Measurements from ENCODE around the gene PPM1B. TPM values are rescaled to one million over a fixed set of nuclear protein-coding genes. Genes with fewer than 3 reads are reported as not detected.

PPM1B gene
- 27.9 TPM for total RNA-seq

DNA sequence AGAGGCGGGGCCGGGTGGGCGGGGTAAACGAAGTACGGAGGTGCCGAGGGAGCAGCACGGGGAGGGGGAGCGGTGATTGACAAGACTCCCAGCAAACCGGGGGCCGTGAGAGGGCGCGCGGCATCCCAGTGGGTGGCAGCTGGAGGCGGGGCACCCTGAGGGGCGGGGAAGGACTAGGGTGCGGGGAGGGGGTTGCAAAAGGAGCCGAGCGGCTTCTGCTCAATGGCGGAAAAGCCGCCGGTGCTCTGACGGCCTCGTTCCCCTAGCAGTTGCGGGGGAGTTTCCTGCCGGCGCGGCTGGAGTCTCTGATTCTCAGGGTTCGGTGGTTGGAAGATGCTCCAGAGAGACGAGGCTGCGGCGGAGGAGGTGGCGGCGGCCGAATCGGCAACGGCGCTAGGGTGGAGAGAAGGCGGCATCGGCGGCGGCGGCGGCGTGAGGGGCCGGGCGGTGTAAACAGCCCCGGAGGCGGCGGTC is at the start of gene PPM1B:
Gene PPM1B (plus strand): TSS at position 195 of the 474 bp plus-strand sequence. CDS start 32,325 bp downstream, outside the sequence.
- Histone ChIP-seq H3K27ac (peak within 1 kb of the TSS; percentile 96 to 99), H3K4me1 (peaks cover 0 to 20% of the 10 kb centered on the region in 2 donors), H3K36me3 (no peaks in the 10 kb centered on the region), H3K4me3 (peak within 1 kb of the TSS; percentile 88 to 92), H3K9me3 (no peaks in the 10 kb centered on the region), H3K27me3 (no peaks in the 10 kb centered on the region)
- TF ChIP-seq, protein P1, sequence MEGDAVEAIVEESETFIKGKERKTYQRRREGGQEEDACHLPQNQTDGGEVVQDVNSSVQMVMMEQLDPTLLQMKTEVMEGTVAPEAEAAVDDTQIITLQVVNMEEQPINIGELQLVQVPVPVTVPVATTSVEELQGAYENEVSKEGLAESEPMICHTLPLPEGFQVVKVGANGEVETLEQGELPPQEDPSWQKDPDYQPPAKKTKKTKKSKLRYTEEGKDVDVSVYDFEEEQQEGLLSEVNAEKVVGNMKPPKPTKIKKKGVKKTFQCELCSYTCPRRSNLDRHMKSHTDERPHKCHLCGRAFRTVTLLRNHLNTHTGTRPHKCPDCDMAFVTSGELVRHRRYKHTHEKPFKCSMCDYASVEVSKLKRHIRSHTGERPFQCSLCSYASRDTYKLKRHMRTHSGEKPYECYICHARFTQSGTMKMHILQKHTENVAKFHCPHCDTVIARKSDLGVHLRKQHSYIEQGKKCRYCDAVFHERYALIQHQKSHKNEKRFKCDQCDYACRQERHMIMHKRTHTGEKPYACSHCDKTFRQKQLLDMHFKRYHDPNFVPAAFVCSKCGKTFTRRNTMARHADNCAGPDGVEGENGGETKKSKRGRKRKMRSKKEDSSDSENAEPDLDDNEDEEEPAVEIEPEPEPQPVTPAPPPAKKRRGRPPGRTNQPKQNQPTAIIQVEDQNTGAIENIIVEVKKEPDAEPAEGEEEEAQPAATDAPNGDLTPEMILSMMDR (IDR thresholded peaks at IDR 0.05): no peak
- intact Hi-C loops (cut with DNase I): loop anchor here (1.0 to 10.0 kb wide), 7 partner anchors 32 to 839 kb away; partner anchors contain the start of genes CAMKMT, PREPL and SIX2
- peak in 1 of 2 donors; percentile 100 for DNase-seq (ENCODE audit: low spot score in 2 of 2)

GRCh38 chr2:44119878-44120277 is 48.8 kb upstream of the PPM1B start:
- H3K27ac ChIP-seq: no peak overlapping the region
- H3K27me3 ChIP-seq: no peaks in the 10 kb centered on the region
- TF ChIP-seq, protein P1 (IDR thresholded peaks at IDR 0.05): no peak
- H3K4me3 ChIP-seq: no peak overlapping the region
- intact Hi-C loops (cut with DNase I): no loop called here
- H3K36me3 ChIP-seq: no peaks in the 10 kb centered on the region
- no peaks in the 10 kb centered on the region for H3K9me3 ChIP-seq
- H3K4me1 ChIP-seq: no peaks in the 10 kb centered on the region
- no peak for DNase-seq (ENCODE audit: low spot score in 2 of 2)

- Histone ChIP-seq H3K4me1 (no peaks in the 10 kb centered on the region), H3K4me3 (no peak overlapping the region), H3K36me3 (no peaks in the 10 kb centered on the region), H3K9me3 (no peaks in the 10 kb centered on the region), H3K27me3 (no peaks in the 10 kb centered on the region), H3K27ac (no peak overlapping the region)
- TF ChIP-seq, protein P1 (IDR thresholded peaks at IDR 0.05): no peak
- intact Hi-C loops (cut with DNase I): no loop called here
- no peak for DNase-seq (ENCODE audit: low spot score in 2 of 2)
Measured at GRCh38 chr2:44120428-44120827, 48.2 kb upstream of the PPM1B start.

DNA sequence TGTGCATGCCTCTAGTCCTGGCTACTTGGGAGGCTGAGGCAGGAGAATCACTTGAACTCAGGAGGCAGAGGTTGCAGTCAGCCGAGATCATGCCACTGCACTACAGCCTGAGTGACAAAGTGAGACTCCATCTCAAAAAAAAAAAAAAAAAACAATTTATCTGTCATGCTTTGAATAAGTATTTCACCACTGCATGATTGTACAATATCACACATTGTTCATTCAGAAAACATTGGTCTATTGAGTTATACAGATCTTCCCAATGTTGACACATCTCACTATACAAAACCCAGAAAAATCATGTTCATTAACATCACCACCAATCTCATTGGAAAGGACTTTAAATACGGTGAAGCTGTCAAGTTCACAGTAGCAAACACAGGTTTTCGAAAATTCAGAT is 46.8 kb upstream of the PPM1B start:
- Histone ChIP-seq H3K36me3 (no peaks in the 10 kb centered on the region), H3K4me3 (no peak overlapping the region), H3K9me3 (no peaks in the 10 kb centered on the region), H3K27ac (no peak overlapping the region), H3K27me3 (no peaks in the 10 kb centered on the region), H3K4me1 (no peaks in the 10 kb centered on the region)
- TF ChIP-seq, protein P1 (IDR thresholded peaks at IDR 0.05): no peak
- intact Hi-C loops (cut with DNase I): no loop called here
- DNase-seq (ENCODE audit: low spot score in 2 of 2): no peak

GRCh38 chr2:44124500-44124899 is 44.2 kb upstream of the PPM1B start:
- no peaks in the 10 kb centered on the region for H3K9me3 ChIP-seq
- no peaks in the 10 kb centered on the region for H3K27me3 ChIP-seq
- no peak for DNase-seq (ENCODE audit: low spot score in 2 of 2)
- H3K4me3 ChIP-seq: no peak overlapping the region
- H3K27ac ChIP-seq: no peak overlapping the region
- H3K36me3 ChIP-seq: no peaks in the 10 kb centered on the region
- intact Hi-C loops (cut with DNase I): no loop called here
- TF ChIP-seq, protein P1 (IDR thresholded peaks at IDR 0.05): no peak
- H3K4me1 ChIP-seq: no peaks in the 10 kb centered on the region

Data from ascending aorta (tissue), 2 donors.